DND-41 (cell line): Measurements from ENCODE around the gene PPP2R2B.

Experiments used
- EZH2 ChIP-seq: IDR thresholded peaks from 3 replicates; pipeline ENCODE4 v1.6.1; 2012; ENCODE audit warnings: borderline replicate concordance, low read depth, mild to moderate bottlenecking, moderate library complexity, low read length, inconsistent platforms; ENCODE audit not compliant: severe bottlenecking
- TF ChIP-seq, protein P1 (sequence below): IDR thresholded peaks from 2 replicates; pipeline ENCODE4 v1.5.1; 2012; ENCODE audit warnings: borderline replicate concordance, low read length, moderate library complexity, mild to moderate bottlenecking; ENCODE audit not compliant: poor library complexity, severe bottlenecking; ENCODE audit errors: extremely low read depth

DNA sequence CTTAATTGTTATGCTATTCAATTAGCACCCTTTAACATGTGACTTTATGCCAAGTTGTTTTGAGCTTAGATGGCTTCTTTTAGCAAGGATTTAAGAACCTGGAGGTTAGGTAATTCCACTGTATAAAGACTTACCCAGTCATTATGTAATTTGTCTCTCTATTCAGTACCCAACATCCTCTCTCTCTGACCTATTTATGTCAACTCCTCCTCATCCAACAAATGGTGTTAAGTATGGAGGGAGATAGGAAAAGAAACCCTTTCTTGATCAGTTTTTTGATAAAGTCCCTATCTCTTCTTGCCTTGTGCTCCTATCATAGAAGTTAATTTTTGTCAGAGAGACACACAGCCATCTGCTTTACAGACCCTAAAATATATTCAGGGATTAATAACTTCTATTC lies 181.3 kb downstream of the PPP2R2B start:
- TF ChIP-seq, protein P1, sequence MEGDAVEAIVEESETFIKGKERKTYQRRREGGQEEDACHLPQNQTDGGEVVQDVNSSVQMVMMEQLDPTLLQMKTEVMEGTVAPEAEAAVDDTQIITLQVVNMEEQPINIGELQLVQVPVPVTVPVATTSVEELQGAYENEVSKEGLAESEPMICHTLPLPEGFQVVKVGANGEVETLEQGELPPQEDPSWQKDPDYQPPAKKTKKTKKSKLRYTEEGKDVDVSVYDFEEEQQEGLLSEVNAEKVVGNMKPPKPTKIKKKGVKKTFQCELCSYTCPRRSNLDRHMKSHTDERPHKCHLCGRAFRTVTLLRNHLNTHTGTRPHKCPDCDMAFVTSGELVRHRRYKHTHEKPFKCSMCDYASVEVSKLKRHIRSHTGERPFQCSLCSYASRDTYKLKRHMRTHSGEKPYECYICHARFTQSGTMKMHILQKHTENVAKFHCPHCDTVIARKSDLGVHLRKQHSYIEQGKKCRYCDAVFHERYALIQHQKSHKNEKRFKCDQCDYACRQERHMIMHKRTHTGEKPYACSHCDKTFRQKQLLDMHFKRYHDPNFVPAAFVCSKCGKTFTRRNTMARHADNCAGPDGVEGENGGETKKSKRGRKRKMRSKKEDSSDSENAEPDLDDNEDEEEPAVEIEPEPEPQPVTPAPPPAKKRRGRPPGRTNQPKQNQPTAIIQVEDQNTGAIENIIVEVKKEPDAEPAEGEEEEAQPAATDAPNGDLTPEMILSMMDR = no peak
- no peak for TF ChIP-seq EZH2
